HepG2 (cell line): ENCODE measurements around the gene CACNG7. TPM values are rescaled to one million over a fixed set of nuclear protein-coding genes. Genes with fewer than 3 reads are reported as not detected.

ENCODE experiments used
- ATF3 ChIP-seq: sonication (generic); formaldehyde crosslinking; IDR thresholded peaks from 2 replicates; pipeline ENCODE4 v1.4.0; 2020; ENCODE audit warnings: missing genetic modification reagents
- GATAD1 ChIP-seq: IDR thresholded peaks from 2 replicates; pipeline ENCODE4 v1.6.1; 2016; ENCODE audit warnings: missing genetic modification reagents, missing compliant biosample characterization
- GPBP1L1 ChIP-seq: sonication (generic); formaldehyde crosslinking; IDR thresholded peaks from 2 replicates; pipeline ENCODE4 v1.5.0; 2020; ENCODE audit warnings: mild to moderate bottlenecking, missing genetic modification reagents
- KLF16 ChIP-seq, 2 experiments: sonication (generic) in 1 of 2; formaldehyde crosslinking in 1 of 2; IDR thresholded peaks; 2 replicates each; pipeline versions ENCODE4 v1.6.1 to v1.8.0; 2016 to 2023; ENCODE audit warnings: missing genetic modification reagents in 2 of 2, missing compliant biosample characterization in 1 of 2
- MXI1 ChIP-seq: IDR thresholded peaks from 3 replicates; pipeline ENCODE4 v1.6.1; 2012; ENCODE audit warnings: low read depth, low read length, inconsistent platforms, borderline replicate concordance
- PATZ1 ChIP-seq: sonication (generic); formaldehyde crosslinking; IDR thresholded peaks from 2 replicates; pipeline ENCODE4 v1.4.0; 2020; ENCODE audit warnings: missing genetic modification reagents
- SNAI1 ChIP-seq: sonication (generic); formaldehyde crosslinking; IDR thresholded peaks from 2 replicates; pipeline ENCODE4 v1.5.0; 2020; ENCODE audit warnings: mild to moderate bottlenecking, missing genetic modification reagents, borderline replicate concordance
- ZNF276 ChIP-seq: sonication (generic); formaldehyde crosslinking; IDR thresholded peaks from 2 replicates; pipeline ENCODE4 v1.4.0; 2020; ENCODE audit warnings: mild to moderate bottlenecking, low read depth, missing genetic modification reagents
- ZNF441 ChIP-seq: sonication (generic); formaldehyde crosslinking; IDR thresholded peaks from 2 replicates; pipeline ENCODE4 v1.7.0; 2021; ENCODE audit warnings: missing genetic modification reagents, borderline replicate concordance
- ZNF547 ChIP-seq: sonication (generic); formaldehyde crosslinking; IDR thresholded peaks from 2 replicates; pipeline ENCODE4 v1.5.1; 2020; ENCODE audit warnings: mild to moderate bottlenecking, missing genetic modification reagents
- ZNF550 ChIP-seq: sonication (generic); formaldehyde crosslinking; IDR thresholded peaks from 2 replicates; pipeline ENCODE4 v1.4.0; 2020; ENCODE audit warnings: mild to moderate bottlenecking, missing genetic modification reagents, borderline replicate concordance
- ZNF570 ChIP-seq: sonication (generic); formaldehyde crosslinking; IDR thresholded peaks from 2 replicates; pipeline ENCODE4 v1.4.0; 2020; ENCODE audit warnings: mild to moderate bottlenecking, missing genetic modification reagents, borderline replicate concordance
- ZNF773 ChIP-seq: sonication (generic); formaldehyde crosslinking; IDR thresholded peaks from 2 replicates; pipeline ENCODE4 v1.4.0; 2020; ENCODE audit warnings: missing genetic modification reagents, borderline replicate concordance
- ZNF850 ChIP-seq: sonication (generic); formaldehyde crosslinking; conservative IDR thresholded peaks from 2 replicates; pipeline ENCODE4 v1.9.0; 2021; ENCODE audit warnings: mild to moderate bottlenecking, missing genetic modification reagents
- polyA plus RNA-seq, 8 experiments: library from polyadenylated mRNA; depleted of rRNA in 3 of 8; stranded (reverse) in 7 of 8; unstranded in 1 of 8; fragments of >200 nt; fragmentation: Illumina TruSeq in 4 of 8; extraction: Trizol in 4 of 8; gene quantifications; 2 replicates each; pipeline versions ENCODE4 v1.2.1 to v1.2.3, GENCODE V29; 2011 to 2016; ENCODE audit warnings: low read depth in 4 of 8, missing spikeins in 1 of 8, mixed read lengths in 1 of 8; ENCODE audit not compliant: insufficient read depth in 1 of 8
- total RNA-seq, 5 experiments: library from RNA; depleted of rRNA; stranded (reverse); fragments of >200 nt; fragmentation: Illumina TruSeq; extraction: Trizol; gene quantifications; 2 replicates each; pipeline ENCODE4 v1.2.3, GENCODE V29; 2016; ENCODE audit warnings: low read depth in 1 of 5
- TF ChIP-seq, protein P1 (sequence below): sonication (generic); formaldehyde crosslinking; IDR thresholded peaks from 2 replicates; pipeline ENCODE4 v1.4.0; 2020; ENCODE audit warnings: missing genetic modification reagents
- TF ChIP-seq, protein P2 (sequence below): sonication (generic); formaldehyde crosslinking; IDR thresholded peaks from 2 replicates; pipeline ENCODE4 v1.4.0; 2020; ENCODE audit warnings: missing genetic modification reagents, borderline replicate concordance

Gene CACNG7
- total and polyA plus RNA-seq, 2 of the 13 experiments (the other 11 are each of a cell fraction or from before 2014, with no cell fraction given): not detected

GRCh38 chr19:53881482-53882390, 27.3 kb upstream of the CACNG7 start, which contains the start of gene PRKCG (continued):
- no peak for TF ChIP-seq GPBP1L1
- no peak for TF ChIP-seq ZNF570 (CRISPR knock-in tag)
- no peak for TF ChIP-seq ZNF850
- TF ChIP-seq MXI1: no peak
- peak in 1 of 2 experiments; percentile 40; a peak in 1 of 4 replicates for TF ChIP-seq KLF16 (CRISPR knock-in tag; IDR thresholded peaks at IDR 0.05)
- TF ChIP-seq GATAD1 (CRISPR knock-in tag): no peak
- 0 out of 2 replicates have a peak, but pooled peaks have one; percentile 32 for TF ChIP-seq ZNF547 (CRISPR knock-in tag)
- no peak for TF ChIP-seq ZNF276 (CRISPR knock-in tag)
- no peak for TF ChIP-seq SNAI1 (CRISPR knock-in tag)
- TF ChIP-seq ZNF773 (CRISPR knock-in tag): no peak
- TF ChIP-seq, protein P1, sequence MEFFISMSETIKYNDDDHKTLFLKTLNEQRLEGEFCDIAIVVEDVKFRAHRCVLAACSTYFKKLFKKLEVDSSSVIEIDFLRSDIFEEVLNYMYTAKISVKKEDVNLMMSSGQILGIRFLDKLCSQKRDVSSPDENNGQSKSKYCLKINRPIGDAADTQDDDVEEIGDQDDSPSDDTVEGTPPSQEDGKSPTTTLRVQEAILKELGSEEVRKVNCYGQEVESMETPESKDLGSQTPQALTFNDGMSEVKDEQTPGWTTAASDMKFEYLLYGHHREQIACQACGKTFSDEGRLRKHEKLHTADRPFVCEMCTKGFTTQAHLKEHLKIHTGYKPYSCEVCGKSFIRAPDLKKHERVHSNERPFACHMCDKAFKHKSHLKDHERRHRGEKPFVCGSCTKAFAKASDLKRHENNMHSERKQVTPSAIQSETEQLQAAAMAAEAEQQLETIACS (CRISPR knock-in tag): no peak
- TF ChIP-seq ZNF550 (CRISPR knock-in tag): no peak
- TF ChIP-seq, protein P2, sequence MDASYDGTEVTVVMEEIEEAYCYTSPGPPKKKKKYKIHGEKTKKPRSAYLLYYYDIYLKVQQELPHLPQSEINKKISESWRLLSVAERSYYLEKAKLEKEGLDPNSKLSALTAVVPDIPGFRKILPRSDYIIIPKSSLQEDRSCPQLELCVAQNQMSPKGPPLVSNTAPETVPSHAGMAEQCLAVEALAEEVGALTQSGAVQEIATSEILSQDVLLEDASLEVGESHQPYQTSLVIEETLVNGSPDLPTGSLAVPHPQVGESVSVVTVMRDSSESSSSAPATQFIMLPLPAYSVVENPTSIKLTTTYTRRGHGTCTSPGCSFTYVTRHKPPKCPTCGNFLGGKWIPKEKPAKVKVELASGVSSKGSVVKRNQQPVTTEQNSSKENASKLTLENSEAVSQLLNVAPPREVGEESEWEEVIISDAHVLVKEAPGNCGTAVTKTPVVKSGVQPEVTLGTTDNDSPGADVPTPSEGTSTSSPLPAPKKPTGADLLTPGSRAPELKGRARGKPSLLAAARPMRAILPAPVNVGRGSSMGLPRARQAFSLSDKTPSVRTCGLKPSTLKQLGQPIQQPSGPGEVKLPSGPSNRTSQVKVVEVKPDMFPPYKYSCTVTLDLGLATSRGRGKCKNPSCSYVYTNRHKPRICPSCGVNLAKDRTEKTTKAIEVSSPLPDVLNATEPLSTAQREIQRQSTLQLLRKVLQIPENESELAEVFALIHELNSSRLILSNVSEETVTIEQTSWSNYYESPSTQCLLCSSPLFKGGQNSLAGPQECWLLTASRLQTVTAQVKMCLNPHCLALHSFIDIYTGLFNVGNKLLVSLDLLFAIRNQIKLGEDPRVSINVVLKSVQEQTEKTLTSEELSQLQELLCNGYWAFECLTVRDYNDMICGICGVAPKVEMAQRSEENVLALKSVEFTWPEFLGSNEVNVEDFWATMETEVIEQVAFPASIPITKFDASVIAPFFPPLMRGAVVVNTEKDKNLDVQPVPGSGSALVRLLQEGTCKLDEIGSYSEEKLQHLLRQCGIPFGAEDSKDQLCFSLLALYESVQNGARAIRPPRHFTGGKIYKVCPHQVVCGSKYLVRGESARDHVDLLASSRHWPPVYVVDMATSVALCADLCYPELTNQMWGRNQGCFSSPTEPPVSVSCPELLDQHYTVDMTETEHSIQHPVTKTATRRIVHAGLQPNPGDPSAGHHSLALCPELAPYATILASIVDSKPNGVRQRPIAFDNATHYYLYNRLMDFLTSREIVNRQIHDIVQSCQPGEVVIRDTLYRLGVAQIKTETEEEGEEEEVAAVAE (CRISPR knock-in tag): no peak
- peak; percentile 88 for TF ChIP-seq PATZ1 (CRISPR knock-in tag)
- TF ChIP-seq ATF3 (CRISPR knock-in tag): no peak
- TF ChIP-seq ZNF441 (CRISPR knock-in tag): peak; percentile 54; the same call in 1 of the 2 replicates
